Activated CD4-positive, alpha-beta memory T cell treated with anti-CD3 and anti-CD28 coated beads for 36 hours (primary cell): ENCODE results near the gene PCDHGA8. TPM values are rescaled to one million over a fixed set of nuclear protein-coding genes. Genes with fewer than 3 reads are reported as not detected.
"Not testable (repeated sequence)": the region's sequence is repeated elsewhere in the genome, so short reads cannot be mapped to it uniquely, and the experiment has no call there.

ENCODE experiments used
- CTCF ChIA-PET: fragments of 350-600 bp; sonication (Branson Sonifier 250); formaldehyde crosslinking; loops from one replicate; lab custom pipeline; 2021; ENCODE audit warnings: antibody characterized with exemption, inconsistent platforms; lab: Charles Lee
- POLR2A ChIA-PET: fragments of 350-600 bp; sonication (Branson Sonifier 250); formaldehyde crosslinking; loops from one replicate; lab custom pipeline; 2021; ENCODE audit warnings: antibody characterized with exemption; lab: Charles Lee
- DNase-seq: peaks from one replicate; pipeline ENCODE4 v3.0.0-alpha.2; 2020
- H3K27ac Mint-ChIP-seq: one replicate; pipeline ENCODE4 v1.8.0; 2021; ENCODE audit warnings: mixed read lengths
- H3K27me3 Mint-ChIP-seq: one replicate; pipeline ENCODE4 v1.8.0; 2021; ENCODE audit warnings: mixed read lengths
- H3K36me3 Mint-ChIP-seq: one replicate; pipeline ENCODE4 v1.8.0; 2021; ENCODE audit warnings: mixed read lengths
- H3K4me1 Mint-ChIP-seq: one replicate; pipeline ENCODE4 v1.8.0; 2021; ENCODE audit warnings: low read depth, mixed read lengths
- H3K4me3 Mint-ChIP-seq: one replicate; pipeline ENCODE4 v1.8.0; 2021; ENCODE audit warnings: mild to moderate bottlenecking, mixed read lengths
- H3K9me3 Mint-ChIP-seq: one replicate; pipeline ENCODE4 v1.8.0; 2021; ENCODE audit warnings: mixed read lengths
- intact Hi-C: fragments of 100-400 bp; cut with micrococcal nuclease; formaldehyde crosslinking; loops from one replicate; pipeline ENCODE4 v1.15.1; 2023
- total RNA-seq, 2 experiments: library from RNA; stranded (reverse); gene quantifications; one replicate each; pipeline ENCODE4 v1.2.3, GENCODE V29; 2021

Gene PCDHGA8
- total RNA-seq, 2 experiments from 2014 or later = not detected

DNA sequence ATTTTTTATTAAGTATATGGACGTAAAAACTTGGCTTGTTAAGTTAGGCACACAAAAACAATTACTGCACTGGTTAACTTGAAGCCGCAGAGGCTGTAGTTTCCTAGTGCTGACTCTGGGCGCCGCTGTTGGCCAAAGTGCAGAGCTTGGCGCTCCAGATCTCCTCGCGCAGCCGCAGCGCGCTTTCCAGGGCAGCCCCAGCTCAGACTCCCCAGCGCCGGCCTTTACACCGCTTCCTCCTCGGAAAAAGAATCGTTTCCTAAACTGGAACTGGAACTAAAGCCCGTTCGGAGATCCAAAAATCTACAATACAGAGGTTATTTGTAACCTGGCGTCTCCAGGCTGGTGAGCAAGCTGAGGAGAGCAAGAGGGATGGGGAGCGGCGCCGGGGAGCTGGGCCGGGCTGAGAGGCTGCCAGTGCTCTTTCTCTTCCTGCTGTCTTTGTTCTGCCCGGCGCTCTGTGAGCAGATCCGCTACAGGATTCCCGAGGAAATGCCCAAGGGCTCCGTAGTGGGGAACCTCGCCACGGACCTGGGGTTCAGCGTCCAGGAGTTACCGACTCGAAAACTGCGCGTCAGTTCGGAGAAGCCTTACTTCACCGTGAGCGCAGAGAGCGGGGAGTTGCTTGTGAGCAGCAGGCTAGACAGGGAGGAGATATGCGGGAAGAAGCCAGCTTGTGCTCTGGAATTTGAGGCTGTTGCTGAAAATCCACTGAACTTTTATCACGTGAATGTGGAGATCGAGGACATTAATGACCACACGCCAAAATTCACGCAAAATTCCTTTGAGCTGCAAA lies 5.5 kb downstream of the PCDHGA8 start, which contains the start of gene PCDHGB5:
Gene PCDHGB5, plus strand, starts transcription at position 192 of the 796 bp plus-strand sequence. Its CDS starts 181 bp downstream, at position 373.
- CTCF ChIA-PET = interaction anchor here (1.0 to 2.9 kb wide), 11 partner anchors 16 to 166 kb away, joined by 3 to 13 read pairs (median 4); partner anchors contain the start of genes PCDHB15, PCDHGA10, PCDHGA12 and PCDHGB3
- POLR2A ChIA-PET, H3K4me1 Mint-ChIP-seq, H3K27ac Mint-ChIP-seq, intact Hi-C loops: not testable (repeated sequence)
- H3K27me3 Mint-ChIP-seq = peaks cover 50% of the 10 kb centered on the region
- peak within 1 kb of the TSS; percentile 23 for H3K4me3 Mint-ChIP-seq
- peaks cover 34% of the 10 kb centered on the region for H3K9me3 Mint-ChIP-seq
- H3K36me3 Mint-ChIP-seq = peaks cover 29% of the 10 kb centered on the region
- peak; percentile 51 for DNase-seq

DNA sequence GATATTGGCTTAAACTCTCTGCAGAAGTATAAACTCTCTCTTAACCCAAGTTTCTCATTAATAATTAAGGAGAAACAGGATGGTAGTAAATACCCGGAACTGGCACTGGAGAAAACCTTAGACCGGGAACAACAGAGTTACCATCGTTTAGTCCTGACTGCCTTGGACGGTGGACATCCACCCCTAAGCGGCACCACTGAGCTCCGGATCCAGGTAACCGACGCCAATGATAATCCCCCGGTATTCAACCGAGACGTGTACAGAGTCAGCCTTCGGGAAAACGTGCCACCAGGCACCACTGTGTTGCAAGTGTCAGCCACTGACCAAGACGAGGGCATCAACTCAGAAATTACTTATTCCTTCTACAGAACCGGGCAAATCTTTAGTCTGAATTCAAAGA lies 6.2 kb downstream of the PCDHGA8 start:
- CTCF ChIA-PET = interaction anchor here (1.4 to 2.9 kb wide), 5 partner anchors 15 to 165 kb away, joined by 3 to 13 read pairs (median 5); partner anchors contain the start of genes PCDHGA10 and TAF7

DNA sequence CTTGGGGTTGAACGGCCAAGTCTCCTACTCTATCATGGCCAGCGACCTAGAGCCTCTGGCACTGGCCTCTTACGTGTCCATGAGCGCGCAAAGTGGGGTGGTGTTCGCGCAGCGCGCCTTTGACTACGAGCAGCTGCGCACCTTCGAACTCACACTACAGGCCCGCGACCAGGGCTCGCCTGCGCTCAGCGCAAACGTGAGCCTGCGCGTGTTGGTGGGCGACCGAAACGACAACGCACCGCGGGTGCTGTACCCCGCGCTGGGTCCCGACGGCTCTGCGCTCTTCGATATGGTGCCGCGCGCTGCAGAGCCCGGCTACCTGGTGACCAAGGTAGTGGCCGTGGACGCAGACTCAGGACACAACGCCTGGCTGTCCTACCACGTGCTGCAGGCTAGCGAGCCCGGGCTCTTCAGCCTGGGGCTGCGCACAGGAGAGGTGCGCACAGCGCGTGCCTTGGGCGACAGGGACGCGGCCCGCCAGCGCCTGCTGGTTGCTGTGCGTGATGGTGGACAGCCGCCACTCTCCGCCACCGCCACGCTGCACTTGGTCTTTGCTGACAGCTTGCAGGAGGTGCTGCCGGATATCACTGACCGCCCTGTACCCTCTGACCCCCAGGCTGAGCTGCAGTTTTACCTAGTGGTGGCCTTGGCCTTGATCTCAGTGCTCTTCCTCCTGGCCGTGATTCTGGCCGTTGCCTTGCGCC lies 7.3 kb downstream of the PCDHGA8 start:
- H3K9me3 Mint-ChIP-seq = peaks cover 30% of the 10 kb centered on the region
- intact Hi-C loops = no loop called here
- no peak for DNase-seq
- H3K27ac Mint-ChIP-seq = no peak overlapping the region
- ChIA-PET CTCF (no interaction called here), POLR2A (no interaction called here)
- H3K27me3 Mint-ChIP-seq = peaks cover 56% of the 10 kb centered on the region
- H3K4me3 Mint-ChIP-seq = no peak overlapping the region
- peaks cover 30% of the 10 kb centered on the region for H3K36me3 Mint-ChIP-seq
- H3K4me1 Mint-ChIP-seq = no peaks in the 10 kb centered on the region

More for the DNA sequence above, 6.2 kb downstream of the PCDHGA8 start:
- no peak overlapping the region for H3K4me3 Mint-ChIP-seq
- peaks cover 52% of the 10 kb centered on the region for H3K27me3 Mint-ChIP-seq
- peaks cover 31% of the 10 kb centered on the region for H3K36me3 Mint-ChIP-seq
- POLR2A ChIA-PET = no interaction called here
- no peak overlapping the region for H3K27ac Mint-ChIP-seq
- intact Hi-C loops = no loop called here
- H3K4me1 Mint-ChIP-seq = no peaks in the 10 kb centered on the region
- peaks cover 34% of the 10 kb centered on the region for H3K9me3 Mint-ChIP-seq
- DNase-seq = no peak

DNA sequence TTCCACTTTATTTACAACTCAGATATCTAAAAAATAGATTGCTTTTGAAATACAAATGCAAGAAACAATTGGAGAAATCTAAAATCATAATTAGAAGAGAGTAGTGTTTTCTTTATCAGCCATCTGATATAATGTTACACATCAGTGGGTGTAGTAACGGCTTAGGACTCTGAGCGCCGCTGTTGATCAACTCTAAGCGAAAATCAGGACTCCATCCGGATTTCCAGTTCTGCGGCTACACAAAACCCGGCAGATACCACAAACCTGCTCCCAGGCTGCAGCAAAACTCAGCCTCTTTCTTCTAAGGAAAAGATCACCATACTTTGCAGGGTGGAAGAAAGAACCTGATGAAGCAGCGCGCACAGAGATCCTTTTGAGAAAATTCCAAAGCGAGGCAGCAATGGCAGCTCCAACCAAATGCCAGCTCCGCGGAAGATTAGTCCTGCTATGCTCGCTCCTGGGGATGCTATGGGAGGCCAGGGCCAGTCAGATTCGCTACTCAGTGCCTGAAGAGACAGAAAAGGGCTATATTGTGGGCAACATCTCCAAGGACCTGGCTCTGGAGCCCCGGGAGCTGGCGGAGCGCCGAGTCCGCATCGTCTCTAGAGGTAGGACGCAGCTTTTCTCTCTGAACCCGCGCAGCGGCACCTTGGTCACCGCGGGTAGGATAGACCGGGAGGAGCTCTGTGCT lies 10.3 kb downstream of the PCDHGA8 start, which contains the start of gene PCDHGA9:
Gene PCDHGA9, plus strand, starts transcription at position 226 of the 691 bp plus-strand sequence. Its CDS starts 175 bp downstream, at position 401.
- peak within 1 kb of the TSS; percentile 23 for H3K4me3 Mint-ChIP-seq
- ChIA-PET CTCF (interaction anchor here (1.0 to 1.5 kb wide), 4 partner anchors 10 to 165 kb away, joined by 3 to 7 read pairs (median 4); partner anchors contain the start of gene PCDHGA10), POLR2A (no interaction called here)
- intact Hi-C loops = no loop called here
- H3K9me3 Mint-ChIP-seq = peaks cover 31% of the 10 kb centered on the region
- peaks cover 57% of the 10 kb centered on the region for H3K27me3 Mint-ChIP-seq
- DNase-seq = peak; percentile 31
- H3K27ac Mint-ChIP-seq = no peak within 1 kb of the TSS
- peaks cover 25% of the 10 kb centered on the region for H3K36me3 Mint-ChIP-seq
- H3K4me1 Mint-ChIP-seq = no peaks in the 10 kb centered on the region

DNA sequence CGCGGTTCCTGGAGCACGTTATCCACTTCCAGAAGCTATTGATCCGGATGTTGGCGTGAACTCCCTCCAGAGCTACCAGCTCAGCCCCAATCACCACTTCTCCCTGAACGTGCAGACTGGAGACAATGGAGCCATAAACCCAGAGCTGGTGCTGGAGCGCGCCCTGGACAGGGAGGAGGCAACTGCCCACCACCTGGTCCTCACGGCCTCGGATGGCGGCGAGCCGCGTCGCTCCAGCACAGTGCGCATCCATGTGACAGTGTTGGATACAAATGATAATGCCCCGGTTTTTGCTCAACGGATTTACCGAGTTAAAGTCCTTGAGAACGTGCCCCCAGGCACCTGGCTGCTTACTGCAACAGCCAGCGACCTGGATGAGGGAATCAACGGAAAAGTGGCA lies 11.0 kb downstream of the PCDHGA8 start:
- Mint-ChIP-seq H3K36me3 (peaks cover 27% of the 10 kb centered on the region), H3K4me1 (peaks cover 2% of the 10 kb centered on the region)

DNA sequence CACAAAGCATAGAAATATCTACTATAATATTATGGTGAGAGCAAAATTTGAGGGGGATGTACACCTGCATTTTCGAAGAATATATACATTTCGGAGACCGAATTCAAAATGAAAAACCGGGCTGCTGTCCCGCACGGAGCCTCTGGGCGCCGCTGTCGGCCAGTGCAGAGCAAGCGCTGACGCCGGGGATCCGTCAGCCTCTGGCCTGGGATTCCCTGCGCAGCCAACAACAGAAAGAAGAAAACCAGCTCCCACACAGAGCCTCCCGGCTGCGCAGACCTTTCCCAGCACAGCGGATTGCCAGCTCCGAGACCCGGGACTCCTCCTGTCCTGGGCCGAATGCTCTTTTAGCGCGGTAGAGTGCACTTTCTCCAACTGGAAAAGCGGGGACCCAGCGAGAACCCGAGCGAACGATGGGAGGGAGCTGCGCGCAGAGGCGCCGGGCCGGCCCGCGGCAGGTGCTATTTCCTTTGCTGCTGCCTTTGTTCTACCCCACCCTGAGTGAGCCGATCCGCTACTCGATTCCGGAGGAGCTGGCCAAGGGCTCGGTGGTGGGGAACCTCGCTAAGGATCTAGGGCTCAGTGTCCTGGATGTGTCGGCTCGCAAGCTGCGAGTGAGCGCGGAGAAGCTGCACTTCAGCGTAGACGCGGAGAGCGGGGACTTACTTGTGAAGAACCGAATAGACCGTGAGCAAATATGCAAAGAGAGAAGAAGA lies 15.5 kb downstream of the PCDHGA8 start, which contains the start of gene PCDHGB6:
Gene PCDHGB6, plus strand, starts transcription at position 232 of the 716 bp plus-strand sequence. Its CDS starts 182 bp downstream, at position 414.
- POLR2A ChIA-PET, H3K4me1 Mint-ChIP-seq, intact Hi-C loops, H3K27ac Mint-ChIP-seq: not testable (repeated sequence)
- Mint-ChIP-seq H3K36me3 (peaks cover 22% of the 10 kb centered on the region), H3K4me3 (peak within 1 kb of the TSS; percentile 34), H3K27me3 (peaks cover 60% of the 10 kb centered on the region), H3K9me3 (peaks cover 28% of the 10 kb centered on the region)
- DNase-seq = peak; percentile 53
- CTCF ChIA-PET = interaction anchor here (0.7 to 1.4 kb wide), 6 partner anchors 34 to 156 kb away, joined by 3 to 6 read pairs (median 4); partner anchors contain the start of gene PCDHGA6

More for the DNA sequence above, 11.0 kb downstream of the PCDHGA8 start:
- H3K27ac Mint-ChIP-seq = no peak overlapping the region
- POLR2A ChIA-PET = interaction anchor here (0.6 kb wide), 1 partner anchor 8 kb away, joined by 3 read pairs; no protein-coding TSS in a partner anchor
- H3K4me3 Mint-ChIP-seq = no peak overlapping the region
- no peak for DNase-seq
- H3K27me3 Mint-ChIP-seq = peaks cover 63% of the 10 kb centered on the region
- CTCF ChIA-PET = interaction anchor here (1.0 to 1.5 kb wide), 4 partner anchors 10 to 164 kb away, joined by 3 to 7 read pairs (median 4); partner anchors contain the start of gene PCDHGA10
- peaks cover 33% of the 10 kb centered on the region for H3K9me3 Mint-ChIP-seq
- intact Hi-C loops = no loop called here

DNA sequence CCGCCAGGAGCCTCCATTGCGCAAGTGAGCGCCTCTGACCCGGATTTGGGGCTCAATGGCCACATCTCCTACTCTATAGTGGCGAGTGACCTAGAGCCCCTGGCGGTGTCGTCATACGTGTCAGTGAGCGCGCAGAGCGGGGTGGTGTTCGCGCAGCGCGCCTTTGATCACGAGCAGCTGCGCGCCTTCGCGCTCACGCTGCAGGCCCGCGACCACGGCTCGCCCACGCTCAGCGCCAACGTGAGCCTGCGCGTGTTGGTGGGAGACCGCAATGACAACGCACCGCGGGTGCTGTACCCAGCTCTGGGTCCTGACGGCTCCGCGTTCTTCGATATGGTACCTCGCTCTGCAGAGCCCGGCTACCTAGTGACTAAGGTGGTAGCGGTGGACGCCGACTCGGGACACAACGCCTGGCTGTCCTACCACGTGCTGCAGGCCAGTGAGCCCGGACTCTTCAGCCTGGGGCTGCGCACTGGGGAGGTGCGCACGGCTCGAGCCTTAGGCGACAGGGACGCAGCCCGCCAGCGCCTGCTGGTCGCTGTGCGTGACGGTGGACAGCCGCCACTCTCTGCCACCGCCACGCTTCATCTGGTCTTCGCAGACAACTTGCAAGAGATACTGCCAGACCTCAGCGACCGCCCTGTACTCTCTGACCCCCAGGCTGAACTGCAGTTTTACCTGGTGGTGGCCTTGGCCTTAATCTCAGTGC lies 17.3 kb downstream of the PCDHGA8 start:
- Mint-ChIP-seq H3K27ac (no peak overlapping the region), H3K27me3 (peaks cover 59% of the 10 kb centered on the region), H3K9me3 (peaks cover 27% of the 10 kb centered on the region), H3K4me3 (no peak overlapping the region), H3K36me3 (peaks cover 18% of the 10 kb centered on the region), H3K4me1 (peaks cover 15% of the 10 kb centered on the region)
- POLR2A ChIA-PET = no interaction called here
- CTCF ChIA-PET = no interaction called here
- DNase-seq = no peak
- intact Hi-C loops = loop anchor here (5.0 to 10.0 kb wide), 2 partner anchors 45 to 103 kb away; partner anchors contain the start of gene PCDHGA5

DNA sequence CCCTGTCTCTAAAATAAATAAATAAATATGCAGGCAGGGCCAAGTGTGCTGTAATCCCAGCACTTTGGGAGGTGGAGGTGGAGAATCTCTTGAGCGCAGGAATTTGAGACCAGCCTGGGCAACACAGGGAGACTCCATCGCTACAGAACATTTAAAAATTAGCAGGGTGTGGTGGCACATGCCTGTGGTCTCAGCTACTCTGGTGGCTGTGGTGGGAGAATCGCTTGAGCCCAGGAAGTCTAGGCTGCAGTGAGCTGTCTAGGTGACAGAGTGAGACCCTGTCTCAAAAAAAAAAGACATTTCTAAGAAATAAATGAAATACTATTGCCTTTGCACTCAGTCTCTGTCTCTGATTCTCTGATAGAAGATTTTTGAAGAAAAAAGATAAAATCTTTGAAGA lies 19.1 kb downstream of the PCDHGA8 start:
- Mint-ChIP-seq H3K4me3 (no peak overlapping the region), H3K4me1 (peaks cover 18% of the 10 kb centered on the region), H3K36me3 (peaks cover 19% of the 10 kb centered on the region), H3K27me3 (peaks cover 61% of the 10 kb centered on the region), H3K27ac (no peak overlapping the region), H3K9me3 (peaks cover 25% of the 10 kb centered on the region)
- CTCF ChIA-PET = interaction anchor here (2.4 to 3.2 kb wide), 3 partner anchors 91 to 152 kb away, joined by 10 to 29 read pairs (median 23); partner anchors contain the start of gene TAF7
- intact Hi-C loops = loop anchor here (5.0 to 10.0 kb wide), 2 partner anchors 47 to 101 kb away; partner anchors contain the start of gene PCDHGA5
- DNase-seq = no peak
- POLR2A ChIA-PET = no interaction called here

DNA sequence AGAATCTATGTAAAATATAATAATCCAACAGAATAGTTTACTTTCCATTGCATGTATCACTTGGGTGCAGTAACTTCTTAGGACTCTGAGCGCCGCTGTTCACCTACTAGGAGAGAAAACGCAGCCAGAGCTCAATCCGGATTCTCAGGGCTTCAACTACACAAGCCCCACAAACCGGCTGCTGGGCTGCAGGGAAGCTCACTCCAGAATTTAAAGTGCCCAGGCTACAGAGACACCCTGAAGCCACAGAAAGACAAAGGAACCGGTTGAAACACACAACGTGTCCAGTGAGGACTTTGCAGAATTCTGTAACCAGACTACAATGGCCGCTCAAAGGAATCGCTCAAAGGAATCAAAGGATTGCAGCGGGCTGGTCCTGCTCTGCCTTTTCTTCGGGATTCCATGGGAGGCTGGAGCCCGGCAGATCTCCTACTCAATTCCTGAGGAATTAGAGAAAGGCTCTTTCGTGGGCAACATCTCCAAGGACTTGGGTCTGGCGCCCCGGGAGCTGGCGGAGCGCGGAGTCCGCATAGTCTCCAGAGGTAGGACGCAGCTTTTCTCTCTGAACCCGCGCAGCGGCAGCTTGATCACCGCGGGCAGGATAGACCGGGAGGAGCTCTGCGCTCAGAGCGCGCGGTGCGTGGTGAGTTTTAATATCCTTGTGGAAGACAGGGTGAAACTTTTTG lies 20.6 kb downstream of the PCDHGA8 start, which contains the start of gene PCDHGA10:
Gene PCDHGA10, plus strand, starts transcription at position 134 of the 686 bp plus-strand sequence. Its CDS starts 189 bp downstream, at position 323.
- Mint-ChIP-seq H3K4me1 (peaks cover 18% of the 10 kb centered on the region), H3K9me3 (peaks cover 23% of the 10 kb centered on the region), H3K36me3 (peaks cover 25% of the 10 kb centered on the region), H3K27me3 (peaks cover 61% of the 10 kb centered on the region), H3K27ac (no peak within 1 kb of the TSS), H3K4me3 (peak within 1 kb of the TSS; percentile 66)
- ChIA-PET CTCF (interaction anchor here (0.6 to 3.3 kb wide), 32 partner anchors 8 to 236 kb away, joined by 3 to 59 read pairs (median 4); partner anchors contain the start of genes PCDHB10, PCDHB8, PCDHGA11 and PCDHGA12), POLR2A (no interaction called here)
- intact Hi-C loops = loop anchor here (2.0 to 10.0 kb wide), 4 partner anchors 48 to 146 kb away; partner anchors contain the start of gene PCDHGA5
- peak; percentile 69 for DNase-seq
